DMS153 treated with DMSO at 0.1 percent for 48 hours (cell line): ENCODE results near the gene NBPF19.
"Not testable (repeated sequence)": the region's sequence is repeated elsewhere in the genome, so short reads cannot be mapped to it uniquely, and the experiment has no call there.

ENCODE experiments used
- DNase-seq: peaks from one replicate; lab custom pipeline; 2025; ENCODE audit not compliant: unreplicated experiment; lab: John Stamatoyannopoulos, UW

Gene NBPF19

DNA sequence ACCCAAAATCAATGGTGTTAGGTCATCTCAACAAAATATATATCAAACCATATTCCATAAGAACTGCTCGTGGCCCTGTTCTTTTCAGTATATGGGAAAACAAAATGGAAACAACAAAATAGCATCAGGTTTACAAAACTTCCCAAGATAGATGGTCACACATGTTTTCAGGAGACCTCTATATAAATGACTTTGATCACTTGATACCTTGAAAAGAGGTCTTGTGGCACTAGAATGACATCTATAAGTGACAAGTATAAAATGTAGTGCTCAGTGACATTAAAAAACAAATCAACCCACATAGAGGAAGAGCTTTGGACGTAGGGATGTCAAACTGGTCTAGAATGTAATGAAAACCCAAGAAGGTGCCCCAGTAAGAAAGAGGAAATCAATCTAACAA is at the start of gene NBPF19:
NBPF19 (plus strand) TSS at position 301 of the 400 bp plus-strand sequence. CDS start 888 bp downstream, outside the sequence.
- not testable (repeated sequence) for DNase-seq

DNA sequence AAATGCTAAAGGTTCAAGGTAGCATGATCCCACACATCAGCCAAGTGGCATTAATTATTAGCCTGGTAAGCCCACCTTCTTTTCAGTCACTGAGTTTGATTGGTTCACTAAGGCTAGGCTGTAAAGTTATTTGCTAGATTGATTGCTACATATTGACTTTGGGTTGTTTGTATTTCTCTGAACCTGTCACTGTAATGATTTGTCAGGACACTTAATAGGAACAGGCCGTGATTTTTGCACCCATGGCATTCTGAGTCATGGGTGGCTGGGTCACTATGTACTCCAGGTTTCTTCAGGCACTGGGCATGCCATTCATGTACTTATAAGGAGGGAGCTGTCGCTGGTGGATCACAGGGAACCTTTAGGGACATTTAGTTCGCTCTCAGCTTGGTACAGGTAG is 46.5 kb upstream of the NBPF19 start:
- DNase-seq: not testable (repeated sequence)

DNA sequence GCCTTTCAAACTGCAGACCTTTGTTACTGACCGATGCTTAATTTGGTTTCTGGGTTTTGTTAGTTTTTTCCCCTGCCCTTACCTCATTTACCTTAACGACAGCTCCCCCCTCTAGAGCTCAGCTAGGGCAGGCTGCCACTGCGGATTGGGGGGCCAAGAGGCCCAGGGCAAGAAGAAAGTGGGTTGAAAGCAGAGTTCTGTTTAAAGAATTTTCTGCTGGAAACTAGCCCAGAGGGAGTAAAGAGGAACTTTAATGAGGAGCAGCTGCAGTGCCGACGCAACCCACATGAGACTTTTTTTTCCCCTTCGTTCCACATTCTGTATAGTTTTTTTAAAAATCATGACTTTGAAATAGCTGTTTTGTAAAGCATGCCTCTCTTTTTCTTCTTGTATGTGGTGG is 29.4 kb upstream of the NBPF19 start:
- not testable (repeated sequence) for DNase-seq

DNA sequence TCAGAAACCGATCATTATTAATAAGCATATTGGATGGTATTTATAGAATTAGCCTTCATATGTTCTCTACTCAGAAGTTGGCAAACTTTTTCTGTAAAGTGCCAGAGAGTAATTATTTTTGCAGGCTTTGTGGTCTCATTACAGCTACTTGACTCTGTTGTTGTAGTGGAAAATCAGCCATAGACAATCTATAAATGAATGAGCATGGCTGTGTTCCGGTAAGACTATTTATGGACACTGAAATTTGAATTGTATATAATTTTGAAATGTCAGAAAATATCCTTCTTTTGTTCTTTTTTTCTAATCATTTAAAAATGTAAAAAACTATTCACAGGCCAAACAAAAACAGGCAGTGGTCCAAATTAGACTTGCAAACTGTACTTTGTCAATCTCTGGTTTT is 22.6 kb upstream of the NBPF19 start:
- not testable (repeated sequence) for DNase-seq

GRCh38 chr1:149452652-149453051 is 22.2 kb upstream of the NBPF19 start:
- not testable (repeated sequence) for DNase-seq

DNA sequence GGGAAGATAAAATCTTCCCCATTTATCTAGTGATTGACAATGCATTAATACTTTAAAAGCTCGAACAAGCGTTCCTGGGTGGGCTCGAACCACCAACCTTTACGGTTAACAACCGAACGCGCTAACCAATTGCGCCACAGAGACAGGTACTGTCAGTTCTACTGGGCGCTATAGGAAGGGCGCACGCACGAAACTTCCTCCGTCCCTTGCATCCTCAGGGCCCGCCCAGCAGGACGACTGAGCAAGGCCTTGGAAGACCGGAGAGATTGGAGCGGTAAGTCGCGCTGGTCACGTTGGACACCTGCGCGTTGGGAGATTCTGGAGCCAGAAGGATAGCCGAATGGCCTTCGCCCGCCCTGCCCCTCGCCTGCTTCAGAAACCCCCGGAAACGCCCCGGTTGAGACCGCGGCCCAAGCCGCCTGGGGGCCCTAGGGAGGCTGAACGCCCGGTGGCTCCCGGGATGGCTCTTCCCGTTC is 83.5 kb downstream of the NBPF19 start:
- DNase-seq: not testable (repeated sequence)

- DNase-seq: not testable (repeated sequence)
These were observed 87.0 kb downstream of the NBPF19 start for GRCh38 chr1:149561806-149562205.

DNA sequence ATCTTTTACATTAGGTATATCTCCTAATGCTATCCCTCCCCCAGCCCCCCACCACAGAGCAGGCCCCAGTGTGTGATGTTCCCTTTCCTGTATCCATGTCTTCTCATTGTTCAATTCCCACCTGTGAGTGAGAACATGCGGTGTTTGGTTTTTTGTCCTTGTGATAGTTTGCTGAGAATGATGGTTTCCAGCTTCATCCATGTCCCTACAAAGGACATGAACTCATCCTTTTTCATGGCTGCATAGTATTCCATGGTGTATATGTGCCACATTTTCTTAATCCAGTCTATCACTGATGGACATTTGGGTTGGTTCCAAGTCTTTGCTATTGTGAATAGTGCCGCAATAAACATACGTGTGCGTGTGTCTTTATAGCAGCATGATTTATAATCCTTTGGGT is 90.6 kb downstream of the NBPF19 start:
- not testable (repeated sequence) for DNase-seq

GRCh38 chr1:149572763-149573162 is 97.9 kb downstream of the NBPF19 start:
- DNase-seq: not testable (repeated sequence)

GRCh38 chr1:149585592-149585991 is 110.7 kb downstream of the NBPF19 start:
- DNase-seq: not testable (repeated sequence)
